H9 (cell line): ENCODE results near the gene CD72. TPM values are rescaled to one million over a fixed set of nuclear protein-coding genes. Genes with fewer than 3 reads are reported as not detected.
A peak's percentile ranks its signal among the peaks of the same experiment; 100 is the strongest.

ENCODE experiments used
- DNase-seq: peaks from one replicate; pipeline ENCODE4 v3.0.0-alpha.2; 2017
- H2AFZ ChIP-seq: one replicate; pipeline ENCODE4 v1.6.1; 2013; ENCODE audit warnings: mild to moderate bottlenecking, low read length, control low read depth, moderate library complexity
- H2AK5ac ChIP-seq: 2 replicates; pipeline ENCODE4 v1.6.1; 2013; ENCODE audit warnings: low read length, control low read depth, mixed read lengths; ENCODE audit not compliant: insufficient read length
- H2BK120ac ChIP-seq: one replicate; pipeline ENCODE4 v1.6.1; 2013; ENCODE audit warnings: low read depth, mild to moderate bottlenecking, low read length, control low read depth, inconsistent platforms; ENCODE audit not compliant: poor library complexity, severe bottlenecking
- H2BK12ac ChIP-seq: 2 replicates; pipeline ENCODE4 v1.6.1; 2013; ENCODE audit warnings: low read length, control low read depth, mixed read lengths, low read depth; ENCODE audit not compliant: insufficient read length
- H2BK15ac ChIP-seq: 2 replicates; pipeline ENCODE4 v1.6.1; 2013; ENCODE audit warnings: low read depth, low read length, control low read depth
- H2BK20ac ChIP-seq: one replicate; pipeline ENCODE4 v1.6.1; 2013; ENCODE audit warnings: low read depth, mild to moderate bottlenecking, low read length, control low read depth, inconsistent platforms; ENCODE audit not compliant: poor library complexity, severe bottlenecking
- H2BK5ac ChIP-seq: 2 replicates; pipeline ENCODE4 v1.6.1; 2013; ENCODE audit warnings: low read length, control low read depth, mixed read lengths; ENCODE audit not compliant: insufficient read length
- H3K14ac ChIP-seq: 2 replicates; pipeline ENCODE4 v1.6.1; 2013; ENCODE audit warnings: low read length, control low read depth; ENCODE audit not compliant: insufficient read depth
- H3K18ac ChIP-seq: 2 replicates; pipeline ENCODE4 v1.6.1; 2013; ENCODE audit warnings: low read depth, mild to moderate bottlenecking, mixed read lengths, low read length, control low read depth; ENCODE audit not compliant: insufficient read length
- H3K23ac ChIP-seq: 2 replicates; pipeline ENCODE4 v1.6.1; 2013; ENCODE audit warnings: low read length, control low read depth, mixed read lengths, low read depth; ENCODE audit not compliant: insufficient read length
- H3K23me2 ChIP-seq: 2 replicates; pipeline ENCODE4 v1.6.1; 2013; ENCODE audit warnings: low read depth, mild to moderate bottlenecking, mixed read lengths, low read length, control low read depth; ENCODE audit not compliant: insufficient read length, poor library complexity, severe bottlenecking
- H3K27ac ChIP-seq: 2 replicates; pipeline ENCODE4 v1.5.1; 2013; ENCODE audit warnings: low read length, control low read depth, mixed read lengths, low read depth; ENCODE audit not compliant: insufficient read length
- H3K27me3 ChIP-seq: 2 replicates; pipeline ENCODE4 v1.6.1; 2013; ENCODE audit warnings: low read length, control low read depth, inconsistent platforms; ENCODE audit not compliant: insufficient read depth
- H3K4ac ChIP-seq: 2 replicates; pipeline ENCODE4 v1.6.1; 2013; ENCODE audit warnings: low read depth, mild to moderate bottlenecking, control low read depth, inconsistent platforms, low read length, moderate library complexity
- H3K4me1 ChIP-seq: 2 replicates; pipeline ENCODE4 v1.6.1; 2013; ENCODE audit warnings: low read length, control low read depth, inconsistent platforms; ENCODE audit not compliant: insufficient read depth
- H3K4me2 ChIP-seq: 2 replicates; pipeline ENCODE4 v1.6.1; 2013; ENCODE audit warnings: low read length, control low read depth, mixed read lengths; ENCODE audit not compliant: insufficient read length, insufficient read depth
- H3K56ac ChIP-seq: 2 replicates; pipeline ENCODE4 v1.6.1; 2013; ENCODE audit warnings: low read depth, mild to moderate bottlenecking, mixed read lengths, low read length, control low read depth; ENCODE audit not compliant: insufficient read length
- H3K79me1 ChIP-seq: 2 replicates; pipeline ENCODE4 v1.6.1; 2013; ENCODE audit warnings: low read depth, mild to moderate bottlenecking, moderate library complexity, low read length, control low read depth, inconsistent platforms; ENCODE audit not compliant: insufficient read depth, poor library complexity, severe bottlenecking
- H3K79me2 ChIP-seq: 2 replicates; pipeline ENCODE4 v1.6.1; 2013; ENCODE audit warnings: low read length, control low read depth, inconsistent platforms; ENCODE audit not compliant: insufficient read depth
- H3K9ac ChIP-seq: 2 replicates; pipeline ENCODE4 v1.6.1; 2013; ENCODE audit warnings: low read length, control low read depth, mixed read lengths; ENCODE audit not compliant: insufficient read length; ENCODE audit errors: extremely low read depth
- H3K9me3 ChIP-seq: one replicate; pipeline ENCODE4 v1.6.1; 2013; ENCODE audit warnings: low read depth, low read length, inconsistent platforms; ENCODE audit not compliant: control insufficient read depth
- H3T11ph ChIP-seq: one replicate; pipeline ENCODE4 v1.6.1; 2013; ENCODE audit warnings: mild to moderate bottlenecking, low read length, control low read depth, inconsistent platforms
- H4K20me1 ChIP-seq: one replicate; pipeline ENCODE4 v1.6.1; 2013; ENCODE audit not compliant: control insufficient read depth, insufficient read length, insufficient read depth
- H4K5ac ChIP-seq: 2 replicates; pipeline ENCODE4 v1.6.1; 2013; ENCODE audit warnings: low read depth, mild to moderate bottlenecking, mixed read lengths, low read length, control low read depth; ENCODE audit not compliant: insufficient read length
- H4K8ac ChIP-seq: replicated peaks from 2 replicates; pipeline ENCODE4 v1.6.1; 2013; ENCODE audit warnings: low read length, control low read depth, mixed read lengths, low read depth; ENCODE audit not compliant: insufficient read length
- H4K91ac ChIP-seq: 2 replicates; pipeline ENCODE4 v1.6.1; 2013; ENCODE audit warnings: low read depth, mild to moderate bottlenecking, moderate library complexity, mixed read lengths, low read length, control low read depth; ENCODE audit not compliant: insufficient read length
- H3K27ac Mint-ChIP-seq, 3 experiments: 2 replicates in 2 of 3; 3 replicates in 1 of 3; pipeline ENCODE4 v1.8.0; 2020 to 2021; ENCODE audit warnings: mixed read lengths in 3 of 3, mild to moderate bottlenecking in 1 of 3, moderate library complexity in 1 of 3
- H3K27me3 Mint-ChIP-seq: 2 replicates; pipeline ENCODE4 v1.8.0; 2021; ENCODE audit warnings: low read depth, mild to moderate bottlenecking, moderate library complexity, mixed read lengths
- H3K36me3 Mint-ChIP-seq, 3 experiments: 2 replicates in 2 of 3; 3 replicates in 1 of 3; pipeline ENCODE4 v1.8.0; 2020 to 2021; ENCODE audit warnings: low read depth in 3 of 3, mixed read lengths in 3 of 3; ENCODE audit not compliant: insufficient read depth in 1 of 3
- H3K4me1 Mint-ChIP-seq, 2 experiments: 2 replicates each; pipeline ENCODE4 v1.8.0; 2020; ENCODE audit warnings: mixed read lengths in 2 of 2
- H3K4me3 Mint-ChIP-seq, 2 experiments: 2 replicates in 1 of 2; 3 replicates in 1 of 2; pipeline ENCODE4 v1.8.0; 2020 to 2021; ENCODE audit warnings: mild to moderate bottlenecking in 2 of 2, mixed read lengths in 2 of 2, moderate library complexity in 1 of 2
- H3K9me3 Mint-ChIP-seq, 2 experiments: 2 replicates in 1 of 2; 3 replicates in 1 of 2; pipeline ENCODE4 v1.8.0; 2020; ENCODE audit warnings: mild to moderate bottlenecking in 2 of 2, mixed read lengths in 2 of 2, moderate library complexity in 1 of 2
- WGBS: extraction: QIAGEN DNeasy Blood & Tissue Kit; methylation state at CpG from one replicate; pipeline ENCODE4 v1.1.7; 2013; ENCODE audit warnings: missing lambda C conversion rate, low lambda C conversion rate, mixed read lengths; ENCODE audit not compliant: insufficient read length; ENCODE audit errors: extremely low coverage; 5-methylcytosine and 5-hydroxymethylcytosine counted together
- total RNA-seq: library from RNA; stranded (reverse); gene quantifications from 2 replicates; pipeline ENCODE4 v1.2.1, GENCODE V29; 2021
- TF ChIP-seq, protein P1 (sequence below): fragments of 200-600 bp; sonication (generic); conservative IDR thresholded peaks from 3 replicates; pipeline ENCODE4 v1.8.0; 2021; ENCODE audit warnings: antibody characterized with exemption, mild to moderate bottlenecking

CD72 gene
- total RNA-seq, 1 experiment from 2014 or later: 3.9 TPM

DNA sequence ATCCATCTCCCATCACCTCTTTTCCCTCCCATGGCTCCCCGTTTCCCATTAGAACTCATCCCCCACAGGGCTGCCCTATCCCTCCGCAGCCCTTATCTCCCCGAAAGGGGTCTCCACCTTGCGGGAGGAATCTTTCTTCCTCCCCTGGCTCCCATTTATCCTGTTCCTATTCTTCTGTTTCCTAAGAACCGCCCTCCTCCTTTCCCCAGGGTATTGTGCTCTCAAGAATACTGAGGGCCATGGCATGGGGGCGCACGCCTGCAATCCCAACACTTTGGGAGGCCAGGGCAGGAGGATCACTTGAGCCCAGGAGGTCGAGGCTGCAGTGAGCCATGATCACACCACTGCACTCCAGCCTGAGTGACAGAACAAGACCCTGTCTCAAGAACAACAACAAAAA lies 665 bp downstream of the CD72 start:
- H3K18ac ChIP-seq: no peak overlapping the region
- no peak overlapping the region for H4K91ac ChIP-seq
- no peaks in the 10 kb centered on the region; the same call in 1 of the 2 replicates for H3K4me1 ChIP-seq
- Mint-ChIP-seq H3K27ac (no peak overlapping the region), H3K9me3 (no peaks in the 10 kb centered on the region; a peak in 1 of 5 replicates), H3K27me3 (peaks cover 42% of the 10 kb centered on the region), H3K36me3 (no peaks in the 10 kb centered on the region), H3K4me3 (peak overlapping the region; percentile 76 to 79), H3K4me1 (peaks cover 15 to 18% of the 10 kb centered on the region in 2 experiments)
- no peaks in the 10 kb centered on the region for H4K20me1 ChIP-seq
- H4K8ac ChIP-seq: peak overlapping the region; percentile 50
- H3K23ac ChIP-seq: no peak overlapping the region
- peak overlapping the region; percentile 77 for H3K4me2 ChIP-seq
- no peak overlapping the region for H2AK5ac ChIP-seq
- H3K27me3 ChIP-seq: peaks cover 4% of the 10 kb centered on the region; the same call in 1 of the 2 replicates
- H3K79me1 ChIP-seq: no peaks in the 10 kb centered on the region
- no peak overlapping the region for H3K9ac ChIP-seq
- H3T11ph ChIP-seq: no peak overlapping the region
- no CpG with 5 or more reads among the region's 8 CpGs for WGBS
- no peak for DNase-seq
- H3K9me3 ChIP-seq: no peaks in the 10 kb centered on the region
- H2BK20ac ChIP-seq: no peak overlapping the region
- no peak overlapping the region for H2BK15ac ChIP-seq
- H3K27ac ChIP-seq: no peak overlapping the region
- no peak overlapping the region for H3K4ac ChIP-seq
- H3K23me2 ChIP-seq: peaks cover 13% of the 10 kb centered on the region
- H3K79me2 ChIP-seq: no peaks in the 10 kb centered on the region
- no peak overlapping the region for H2BK5ac ChIP-seq
- H4K5ac ChIP-seq: no peak overlapping the region
- H3K56ac ChIP-seq: no peak overlapping the region
- H2BK12ac ChIP-seq: no peak overlapping the region
- no peak overlapping the region for H2BK120ac ChIP-seq
- H2AFZ ChIP-seq: peak overlapping the region; percentile 69
- H3K14ac ChIP-seq: no peak overlapping the region
- TF ChIP-seq, protein P1, sequence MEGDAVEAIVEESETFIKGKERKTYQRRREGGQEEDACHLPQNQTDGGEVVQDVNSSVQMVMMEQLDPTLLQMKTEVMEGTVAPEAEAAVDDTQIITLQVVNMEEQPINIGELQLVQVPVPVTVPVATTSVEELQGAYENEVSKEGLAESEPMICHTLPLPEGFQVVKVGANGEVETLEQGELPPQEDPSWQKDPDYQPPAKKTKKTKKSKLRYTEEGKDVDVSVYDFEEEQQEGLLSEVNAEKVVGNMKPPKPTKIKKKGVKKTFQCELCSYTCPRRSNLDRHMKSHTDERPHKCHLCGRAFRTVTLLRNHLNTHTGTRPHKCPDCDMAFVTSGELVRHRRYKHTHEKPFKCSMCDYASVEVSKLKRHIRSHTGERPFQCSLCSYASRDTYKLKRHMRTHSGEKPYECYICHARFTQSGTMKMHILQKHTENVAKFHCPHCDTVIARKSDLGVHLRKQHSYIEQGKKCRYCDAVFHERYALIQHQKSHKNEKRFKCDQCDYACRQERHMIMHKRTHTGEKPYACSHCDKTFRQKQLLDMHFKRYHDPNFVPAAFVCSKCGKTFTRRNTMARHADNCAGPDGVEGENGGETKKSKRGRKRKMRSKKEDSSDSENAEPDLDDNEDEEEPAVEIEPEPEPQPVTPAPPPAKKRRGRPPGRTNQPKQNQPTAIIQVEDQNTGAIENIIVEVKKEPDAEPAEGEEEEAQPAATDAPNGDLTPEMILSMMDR: no peak
